Measurements from ENCODE around the gene CLCN5. TPM values are rescaled to one million over a fixed set of nuclear protein-coding genes. Genes with fewer than 3 reads are reported as not detected.

CLCN5 gene
- total RNA-seq, 1 experiment from 2014 or later: 23.6 TPM

DNA sequence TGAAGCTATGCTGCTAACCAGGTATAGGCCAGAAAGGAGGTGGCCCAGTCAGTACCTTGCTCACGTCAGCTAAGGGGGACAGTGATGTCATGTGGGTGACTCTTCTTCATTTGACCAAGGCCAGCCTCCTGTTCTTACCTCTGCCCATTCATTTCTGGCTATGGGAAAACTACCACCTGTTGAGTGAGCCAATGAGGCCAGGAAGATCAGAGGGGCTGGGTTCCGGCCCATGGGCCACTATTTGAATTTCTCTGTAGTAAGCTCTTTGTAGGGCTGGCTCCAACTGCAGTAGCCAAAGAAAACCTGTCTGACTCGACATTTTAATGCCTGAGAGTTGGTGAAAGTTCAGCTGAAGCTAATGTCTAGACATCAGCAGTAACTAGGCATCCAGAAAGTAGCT, 175.8 kb downstream of the CLCN5 start:
- ChIA-PET POLR2A (no interaction called here), CTCF (no interaction called here)
- Histone ChIP-seq H3K4me3 (ENCODE audit: low read depth in 2 of 2, low read length in 2 of 2) (no peak overlapping the region), H3K27ac (ENCODE audit: low read length) (no peak overlapping the region), H3K36me3 (ENCODE audit: control insufficient read depth, insufficient read depth, low read length) (no peaks in the 10 kb centered on the region), H3K9me3 (ENCODE audit: control insufficient read depth, insufficient read depth, low read depth, low read length) (no peaks in the 10 kb centered on the region), H3K4me1 (ENCODE audit: control insufficient read depth, insufficient read depth, low read length) (no peaks in the 10 kb centered on the region), H3K27me3 (ENCODE audit: control insufficient read depth, insufficient read depth, low read length) (no peaks in the 10 kb centered on the region)
- in situ Hi-C loops (cut with HindIII; ENCODE audit: low pct_unique_long_range_greater_than_20kb, low sequenced_read_pairs): no loop called here
- TF ChIP-seq, protein P1, sequence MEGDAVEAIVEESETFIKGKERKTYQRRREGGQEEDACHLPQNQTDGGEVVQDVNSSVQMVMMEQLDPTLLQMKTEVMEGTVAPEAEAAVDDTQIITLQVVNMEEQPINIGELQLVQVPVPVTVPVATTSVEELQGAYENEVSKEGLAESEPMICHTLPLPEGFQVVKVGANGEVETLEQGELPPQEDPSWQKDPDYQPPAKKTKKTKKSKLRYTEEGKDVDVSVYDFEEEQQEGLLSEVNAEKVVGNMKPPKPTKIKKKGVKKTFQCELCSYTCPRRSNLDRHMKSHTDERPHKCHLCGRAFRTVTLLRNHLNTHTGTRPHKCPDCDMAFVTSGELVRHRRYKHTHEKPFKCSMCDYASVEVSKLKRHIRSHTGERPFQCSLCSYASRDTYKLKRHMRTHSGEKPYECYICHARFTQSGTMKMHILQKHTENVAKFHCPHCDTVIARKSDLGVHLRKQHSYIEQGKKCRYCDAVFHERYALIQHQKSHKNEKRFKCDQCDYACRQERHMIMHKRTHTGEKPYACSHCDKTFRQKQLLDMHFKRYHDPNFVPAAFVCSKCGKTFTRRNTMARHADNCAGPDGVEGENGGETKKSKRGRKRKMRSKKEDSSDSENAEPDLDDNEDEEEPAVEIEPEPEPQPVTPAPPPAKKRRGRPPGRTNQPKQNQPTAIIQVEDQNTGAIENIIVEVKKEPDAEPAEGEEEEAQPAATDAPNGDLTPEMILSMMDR (IDR thresholded peaks at IDR 0.05): no peak
- TF ChIP-seq POLR2AphosphoS5 (IDR thresholded peaks at IDR 0.05; ENCODE audit: low read depth, low read length): no peak
- TF ChIP-seq, protein P2, sequence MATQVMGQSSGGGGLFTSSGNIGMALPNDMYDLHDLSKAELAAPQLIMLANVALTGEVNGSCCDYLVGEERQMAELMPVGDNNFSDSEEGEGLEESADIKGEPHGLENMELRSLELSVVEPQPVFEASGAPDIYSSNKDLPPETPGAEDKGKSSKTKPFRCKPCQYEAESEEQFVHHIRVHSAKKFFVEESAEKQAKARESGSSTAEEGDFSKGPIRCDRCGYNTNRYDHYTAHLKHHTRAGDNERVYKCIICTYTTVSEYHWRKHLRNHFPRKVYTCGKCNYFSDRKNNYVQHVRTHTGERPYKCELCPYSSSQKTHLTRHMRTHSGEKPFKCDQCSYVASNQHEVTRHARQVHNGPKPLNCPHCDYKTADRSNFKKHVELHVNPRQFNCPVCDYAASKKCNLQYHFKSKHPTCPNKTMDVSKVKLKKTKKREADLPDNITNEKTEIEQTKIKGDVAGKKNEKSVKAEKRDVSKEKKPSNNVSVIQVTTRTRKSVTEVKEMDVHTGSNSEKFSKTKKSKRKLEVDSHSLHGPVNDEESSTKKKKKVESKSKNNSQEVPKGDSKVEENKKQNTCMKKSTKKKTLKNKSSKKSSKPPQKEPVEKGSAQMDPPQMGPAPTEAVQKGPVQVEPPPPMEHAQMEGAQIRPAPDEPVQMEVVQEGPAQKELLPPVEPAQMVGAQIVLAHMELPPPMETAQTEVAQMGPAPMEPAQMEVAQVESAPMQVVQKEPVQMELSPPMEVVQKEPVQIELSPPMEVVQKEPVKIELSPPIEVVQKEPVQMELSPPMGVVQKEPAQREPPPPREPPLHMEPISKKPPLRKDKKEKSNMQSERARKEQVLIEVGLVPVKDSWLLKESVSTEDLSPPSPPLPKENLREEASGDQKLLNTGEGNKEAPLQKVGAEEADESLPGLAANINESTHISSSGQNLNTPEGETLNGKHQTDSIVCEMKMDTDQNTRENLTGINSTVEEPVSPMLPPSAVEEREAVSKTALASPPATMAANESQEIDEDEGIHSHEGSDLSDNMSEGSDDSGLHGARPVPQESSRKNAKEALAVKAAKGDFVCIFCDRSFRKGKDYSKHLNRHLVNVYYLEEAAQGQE (IDR thresholded peaks at IDR 0.05; ENCODE audit: insufficient read depth in 1 of 2, low read depth in 2 of 2, low read length in 1 of 2): no peak
- no peak for TF ChIP-seq TCF7L2 (IDR thresholded peaks at IDR 0.05; ENCODE audit: low read depth, low read length)
- TF ChIP-seq SIN3A (IDR thresholded peaks at IDR 0.05; ENCODE audit: borderline replicate concordance, insufficient read depth, low read depth, low read length): no peak
- no peak for DNase-seq (ENCODE audit: low read depth, low spot score)
- intact Hi-C loops (cut with micrococcal nuclease; ENCODE audit: unreplicated experiment): no loop called here
- no peak for ATAC-seq
- BruUV-seq (replicated peaks): no TSS peak

GRCh38 chrX:50098749-50099148, 176.4 kb downstream of the CLCN5 start:
- H3K4me3 ChIP-seq (ENCODE audit: low read depth in 2 of 2, low read length in 2 of 2): no peak overlapping the region
- in situ Hi-C loops (cut with HindIII; ENCODE audit: low pct_unique_long_range_greater_than_20kb, low sequenced_read_pairs) (no loop called here), intact Hi-C loops (cut with micrococcal nuclease; ENCODE audit: unreplicated experiment) (no loop called here)
- ChIA-PET CTCF (no interaction called here), POLR2A (no interaction called here)
- H3K27me3 ChIP-seq (ENCODE audit: control insufficient read depth, insufficient read depth, low read length): no peaks in the 10 kb centered on the region
- H3K4me1 ChIP-seq (ENCODE audit: control insufficient read depth, insufficient read depth, low read length): no peaks in the 10 kb centered on the region
- no peaks in the 10 kb centered on the region for H3K36me3 ChIP-seq (ENCODE audit: control insufficient read depth, insufficient read depth, low read length)
- ATAC-seq: no peak
- DNase-seq (ENCODE audit: low read depth, low spot score): no peak
- BruUV-seq (replicated peaks): no TSS peak
- TF ChIP-seq TCF7L2 (IDR thresholded peaks at IDR 0.05; ENCODE audit: low read depth, low read length) (no peak), SIN3A (IDR thresholded peaks at IDR 0.05; ENCODE audit: borderline replicate concordance, insufficient read depth, low read depth, low read length) (no peak), POLR2AphosphoS5 (IDR thresholded peaks at IDR 0.05; ENCODE audit: low read depth, low read length) (no peak)
- TF ChIP-seq, protein P1 (IDR thresholded peaks at IDR 0.05): no peak
- TF ChIP-seq, protein P2 (IDR thresholded peaks at IDR 0.05; ENCODE audit: insufficient read depth in 1 of 2, low read depth in 2 of 2, low read length in 1 of 2): no peak
- no peaks in the 10 kb centered on the region for H3K9me3 ChIP-seq (ENCODE audit: control insufficient read depth, insufficient read depth, low read depth, low read length)
- no peak overlapping the region for H3K27ac ChIP-seq (ENCODE audit: low read length)
